ENCODE data around the gene PHETA2. TPM values are rescaled to one million over a fixed set of nuclear protein-coding genes. Genes with fewer than 3 reads are reported as not detected.

PHETA2 gene
- polyA plus RNA-seq, 2 of the 4 experiments (the other 2 are of a cell fraction), result 0.03 TPM; not detected in 1

- TF ChIP-seq ZFP36 (IDR thresholded peaks at IDR 0.05; ENCODE audit: borderline replicate concordance, partially characterized antibody), result no peak
- TF ChIP-seq POLR2A (IDR thresholded peaks at IDR 0.05; ENCODE audit: low read length), result peak; percentile 64
- peak; percentile 85 for TF ChIP-seq FOXS1 (CRISPR knock-in tag; IDR thresholded peaks at IDR 0.05)
- TF ChIP-seq, protein P1, sequence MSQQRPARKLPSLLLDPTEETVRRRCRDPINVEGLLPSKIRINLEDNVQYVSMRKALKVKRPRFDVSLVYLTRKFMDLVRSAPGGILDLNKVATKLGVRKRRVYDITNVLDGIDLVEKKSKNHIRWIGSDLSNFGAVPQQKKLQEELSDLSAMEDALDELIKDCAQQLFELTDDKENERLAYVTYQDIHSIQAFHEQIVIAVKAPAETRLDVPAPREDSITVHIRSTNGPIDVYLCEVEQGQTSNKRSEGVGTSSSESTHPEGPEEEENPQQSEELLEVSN (IDR thresholded peaks at IDR 0.05; ENCODE audit: borderline replicate concordance, low read depth), result peak; percentile 79; the same call in 1 of the 2 replicates
- no peak for TF ChIP-seq CBX2 (IDR thresholded peaks at IDR 0.05; ENCODE audit: borderline replicate concordance, low read depth)
These were observed 5.5 kb downstream of the PHETA2 start, which contains the start of gene SMDT1 (continued) for GRCh38 chr22:42079319-42080251.

- TF ChIP-seq ZC3H11A (IDR thresholded peaks at IDR 0.05) (no peak), PBX3 (IDR thresholded peaks at IDR 0.05) (no peak), RNF2 (IDR thresholded peaks at IDR 0.05; ENCODE audit: borderline replicate concordance, low read depth) (no peak)
- TF ChIP-seq, protein P2, sequence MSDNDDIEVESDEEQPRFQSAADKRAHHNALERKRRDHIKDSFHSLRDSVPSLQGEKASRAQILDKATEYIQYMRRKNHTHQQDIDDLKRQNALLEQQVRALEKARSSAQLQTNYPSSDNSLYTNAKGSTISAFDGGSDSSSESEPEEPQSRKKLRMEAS (IDR thresholded peaks at IDR 0.05), result no peak
- no peak for ATAC-seq
- H3K27ac ChIP-seq, result peak overlapping the region; percentile 85 to 92
- H3K4me3 ChIP-seq, result peak overlapping the region; percentile 62
- H3K4me2 ChIP-seq, result peak overlapping the region; percentile 74
- no peak for FAIRE-seq
- ChIA-PET CTCF (interaction anchor here (0.7 to 4.4 kb wide), 4 partner anchors 10 to 383 kb away, joined by 3 to 23 read pairs (median 4); partner anchors contain the start of gene NDUFA6), POLR2A (interaction anchor here (1.7 kb wide), 1 partner anchor 82 kb away, joined by 5 read pairs; the partner anchor contains the start of gene WBP2NL)
- peaks cover 6% of the 10 kb centered on the region; the same call in 1 of the 3 replicates for H3K9me3 ChIP-seq
- peak in 1 of 2 experiments; percentile 5 for DNase-seq (ENCODE audit: low read depth in 1 of 2, low spot score in 1 of 2)
- peaks cover 3% of the 10 kb centered on the region; the same call in 1 of the 3 replicates for H3K4me1 ChIP-seq
- WGBS (ENCODE audit: missing lambda C conversion rate), result 29% methylated on average over 14 of the region's 14 CpGs
These were observed 6.2 kb downstream of the PHETA2 start for GRCh38 chr22:42080287-42080686.

DNA sequence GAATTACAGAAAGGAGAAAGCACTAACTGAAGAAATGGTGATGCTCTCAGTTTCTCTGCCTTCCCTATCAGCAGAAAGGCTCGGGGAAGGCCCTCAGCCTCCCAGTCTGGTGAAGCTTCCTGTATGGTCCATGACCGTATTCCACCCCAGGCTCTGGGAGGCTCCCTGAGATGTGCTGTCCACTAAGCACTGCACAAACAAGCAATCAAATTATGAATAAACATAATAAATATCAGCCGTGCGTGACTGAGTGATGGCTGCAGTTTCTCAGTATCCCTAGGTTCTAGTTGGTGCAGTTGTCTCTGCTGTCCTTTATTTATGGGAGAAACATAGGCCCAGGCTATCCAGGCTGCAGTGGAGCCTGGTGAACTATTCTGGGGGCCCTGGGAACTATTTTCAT is 9.1 kb downstream of the PHETA2 start:
- WGBS (ENCODE audit: missing lambda C conversion rate), result 97% methylated on average over 4 of the region's 4 CpGs
- no peak overlapping the region for H3K4me3 ChIP-seq
- H3K27ac ChIP-seq, result no peak overlapping the region
- H3K4me1 ChIP-seq, result peaks cover 3% of the 10 kb centered on the region; the same call in 1 of the 3 replicates
- DNase-seq (ENCODE audit: low read depth in 1 of 2, low spot score in 1 of 2) (no peak), FAIRE-seq (no peak), ATAC-seq (no peak)
- no peak overlapping the region for H3K4me2 ChIP-seq
- no peaks in the 10 kb centered on the region for H3K9me3 ChIP-seq
- ChIA-PET CTCF (interaction anchor here (0.8 to 1.4 kb wide), 2 partner anchors 29 to 361 kb away, joined by 3 read pairs; no protein-coding TSS in a partner anchor), POLR2A (no interaction called here)
- no peak for TF ChIP-seq NFE2L2 (conservative IDR thresholded peaks at IDR 0.05; ENCODE audit: low read length)
- no peak for TF ChIP-seq ZC3H11A (IDR thresholded peaks at IDR 0.05)
- no peak for TF ChIP-seq RFX5 (IDR thresholded peaks at IDR 0.05)
- TF ChIP-seq HEYL (CRISPR knock-in tag; IDR thresholded peaks at IDR 0.05), result no peak
- TF ChIP-seq CHD4 (IDR thresholded peaks at IDR 0.05; ENCODE audit: borderline replicate concordance), result no peak
- TF ChIP-seq, protein P3, sequence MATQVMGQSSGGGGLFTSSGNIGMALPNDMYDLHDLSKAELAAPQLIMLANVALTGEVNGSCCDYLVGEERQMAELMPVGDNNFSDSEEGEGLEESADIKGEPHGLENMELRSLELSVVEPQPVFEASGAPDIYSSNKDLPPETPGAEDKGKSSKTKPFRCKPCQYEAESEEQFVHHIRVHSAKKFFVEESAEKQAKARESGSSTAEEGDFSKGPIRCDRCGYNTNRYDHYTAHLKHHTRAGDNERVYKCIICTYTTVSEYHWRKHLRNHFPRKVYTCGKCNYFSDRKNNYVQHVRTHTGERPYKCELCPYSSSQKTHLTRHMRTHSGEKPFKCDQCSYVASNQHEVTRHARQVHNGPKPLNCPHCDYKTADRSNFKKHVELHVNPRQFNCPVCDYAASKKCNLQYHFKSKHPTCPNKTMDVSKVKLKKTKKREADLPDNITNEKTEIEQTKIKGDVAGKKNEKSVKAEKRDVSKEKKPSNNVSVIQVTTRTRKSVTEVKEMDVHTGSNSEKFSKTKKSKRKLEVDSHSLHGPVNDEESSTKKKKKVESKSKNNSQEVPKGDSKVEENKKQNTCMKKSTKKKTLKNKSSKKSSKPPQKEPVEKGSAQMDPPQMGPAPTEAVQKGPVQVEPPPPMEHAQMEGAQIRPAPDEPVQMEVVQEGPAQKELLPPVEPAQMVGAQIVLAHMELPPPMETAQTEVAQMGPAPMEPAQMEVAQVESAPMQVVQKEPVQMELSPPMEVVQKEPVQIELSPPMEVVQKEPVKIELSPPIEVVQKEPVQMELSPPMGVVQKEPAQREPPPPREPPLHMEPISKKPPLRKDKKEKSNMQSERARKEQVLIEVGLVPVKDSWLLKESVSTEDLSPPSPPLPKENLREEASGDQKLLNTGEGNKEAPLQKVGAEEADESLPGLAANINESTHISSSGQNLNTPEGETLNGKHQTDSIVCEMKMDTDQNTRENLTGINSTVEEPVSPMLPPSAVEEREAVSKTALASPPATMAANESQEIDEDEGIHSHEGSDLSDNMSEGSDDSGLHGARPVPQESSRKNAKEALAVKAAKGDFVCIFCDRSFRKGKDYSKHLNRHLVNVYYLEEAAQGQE (IDR thresholded peaks at IDR 0.05), result no peak
- TF ChIP-seq GATA3 (IDR thresholded peaks at IDR 0.05; ENCODE audit: borderline replicate concordance), result no peak
- no peak for TF ChIP-seq FOSL2 (IDR thresholded peaks at IDR 0.05)
- TF ChIP-seq FOSL2 (CRISPR knock-in tag; IDR thresholded peaks at IDR 0.05), result no peak
- TF ChIP-seq SREBF2 (IDR thresholded peaks at IDR 0.05), result no peak
- no peak for TF ChIP-seq HDAC2 (IDR thresholded peaks at IDR 0.05)
- TF ChIP-seq CHD2 (IDR thresholded peaks at IDR 0.05; ENCODE audit: low read length, partially characterized antibody), result no peak
- no peak for TF ChIP-seq HOXB13 (CRISPR knock-in tag; IDR thresholded peaks at IDR 0.05; ENCODE audit: low read depth)
- TF ChIP-seq, protein P4, sequence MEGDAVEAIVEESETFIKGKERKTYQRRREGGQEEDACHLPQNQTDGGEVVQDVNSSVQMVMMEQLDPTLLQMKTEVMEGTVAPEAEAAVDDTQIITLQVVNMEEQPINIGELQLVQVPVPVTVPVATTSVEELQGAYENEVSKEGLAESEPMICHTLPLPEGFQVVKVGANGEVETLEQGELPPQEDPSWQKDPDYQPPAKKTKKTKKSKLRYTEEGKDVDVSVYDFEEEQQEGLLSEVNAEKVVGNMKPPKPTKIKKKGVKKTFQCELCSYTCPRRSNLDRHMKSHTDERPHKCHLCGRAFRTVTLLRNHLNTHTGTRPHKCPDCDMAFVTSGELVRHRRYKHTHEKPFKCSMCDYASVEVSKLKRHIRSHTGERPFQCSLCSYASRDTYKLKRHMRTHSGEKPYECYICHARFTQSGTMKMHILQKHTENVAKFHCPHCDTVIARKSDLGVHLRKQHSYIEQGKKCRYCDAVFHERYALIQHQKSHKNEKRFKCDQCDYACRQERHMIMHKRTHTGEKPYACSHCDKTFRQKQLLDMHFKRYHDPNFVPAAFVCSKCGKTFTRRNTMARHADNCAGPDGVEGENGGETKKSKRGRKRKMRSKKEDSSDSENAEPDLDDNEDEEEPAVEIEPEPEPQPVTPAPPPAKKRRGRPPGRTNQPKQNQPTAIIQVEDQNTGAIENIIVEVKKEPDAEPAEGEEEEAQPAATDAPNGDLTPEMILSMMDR (IDR thresholded peaks at IDR 0.05), result no peak
- no peak for TF ChIP-seq HOXB5 (CRISPR knock-in tag; IDR thresholded peaks at IDR 0.05)
- no peak for TF ChIP-seq NR3C1 (IDR thresholded peaks at IDR 0.05)
- TF ChIP-seq USF2 (IDR thresholded peaks at IDR 0.05), result no peak
